HUES6 (cell line): Measurements from ENCODE around the gene RASD1.

Source experiments
- H3K27ac ChIP-seq: 2 replicates; pipeline ENCODE4 v1.7.0; 2013; ENCODE audit warnings: low read depth, mild to moderate bottlenecking, low read length, inconsistent platforms
- H3K27me3 ChIP-seq: 2 replicates; pipeline ENCODE4 v1.6.1; 2013; ENCODE audit warnings: low read length; ENCODE audit not compliant: control insufficient read depth, insufficient read depth
- H3K36me3 ChIP-seq: 2 replicates; pipeline ENCODE4 v1.6.1; 2013; ENCODE audit warnings: low read length; ENCODE audit not compliant: control insufficient read depth, insufficient read depth
- H3K4me1 ChIP-seq: 2 replicates; pipeline ENCODE4 v1.6.1; 2013; ENCODE audit warnings: low read length; ENCODE audit not compliant: control insufficient read depth, insufficient read depth
- H3K4me3 ChIP-seq: 2 replicates; pipeline ENCODE4 v1.5.1; 2013; ENCODE audit warnings: low read depth, low read length
- H3K9ac ChIP-seq: one replicate; pipeline ENCODE4 v1.6.1; 2013; ENCODE audit warnings: mild to moderate bottlenecking, low read length
- H3K9me3 ChIP-seq: 2 replicates; pipeline ENCODE4 v1.6.1; 2013; ENCODE audit warnings: low read depth, low read length; ENCODE audit not compliant: control insufficient read depth, insufficient read depth

The RASD1 gene

GRCh38 chr17:17500999-17501605, 4.9 kb upstream of the RASD1 start:
- Histone ChIP-seq H3K36me3 (no peaks in the 10 kb centered on the region), H3K9me3 (no peaks in the 10 kb centered on the region), H3K27me3 (peaks cover under 1% of the 10 kb centered on the region; the same call in 1 of the 2 replicates), H3K9ac (no peak overlapping the region), H3K4me1 (peaks cover 8% of the 10 kb centered on the region), H3K27ac (no peak overlapping the region), H3K4me3 (no peak overlapping the region)

- no peaks in the 10 kb centered on the region for H3K36me3 ChIP-seq
- H3K9ac ChIP-seq = no peak overlapping the region
- H3K9me3 ChIP-seq = no peaks in the 10 kb centered on the region
- no peak overlapping the region for H3K4me3 ChIP-seq
- H3K27ac ChIP-seq = no peak overlapping the region
- H3K4me1 ChIP-seq = peaks cover 12% of the 10 kb centered on the region
- peaks cover 15% of the 10 kb centered on the region for H3K27me3 ChIP-seq
Measured at GRCh38 chr17:17499402-17500145, 3.4 kb upstream of the RASD1 start.

- Histone ChIP-seq H3K36me3 (no peaks in the 10 kb centered on the region), H3K4me1 (peaks cover 19% of the 10 kb centered on the region), H3K4me3 (no peak overlapping the region), H3K9ac (no peak overlapping the region), H3K27ac (no peak overlapping the region), H3K9me3 (no peaks in the 10 kb centered on the region), H3K27me3 (peaks cover 23% of the 10 kb centered on the region)
Measured at GRCh38 chr17:17498606-17499301, 2.6 kb upstream of the RASD1 start.

GRCh38 chr17:17497845-17498520, 1.8 kb upstream of the RASD1 start:
- peaks cover 24% of the 10 kb centered on the region for H3K27me3 ChIP-seq
- no peaks in the 10 kb centered on the region for H3K36me3 ChIP-seq
- H3K9me3 ChIP-seq = no peaks in the 10 kb centered on the region
- no peak overlapping the region for H3K4me3 ChIP-seq
- no peak overlapping the region for H3K27ac ChIP-seq
- peaks cover 26% of the 10 kb centered on the region for H3K4me1 ChIP-seq
- H3K9ac ChIP-seq = no peak overlapping the region

- H3K9me3 ChIP-seq = no peaks in the 10 kb centered on the region
- H3K36me3 ChIP-seq = peaks cover 5% of the 10 kb centered on the region
- peak overlapping the region; percentile 80 for H3K4me3 ChIP-seq
- H3K27ac ChIP-seq = no peak overlapping the region
- peak overlapping the region; percentile 18 for H3K9ac ChIP-seq
- peaks cover 24% of the 10 kb centered on the region for H3K27me3 ChIP-seq
- H3K4me1 ChIP-seq = peaks cover 34% of the 10 kb centered on the region
Measured at GRCh38 chr17:17497065-17497844, 1.1 kb upstream of the RASD1 start.

GRCh38 chr17:17495536-17496188, 533 bp downstream of the RASD1 start:
- no peaks in the 10 kb centered on the region for H3K9me3 ChIP-seq
- peaks cover 34% of the 10 kb centered on the region for H3K4me1 ChIP-seq
- no peak overlapping the region for H3K27ac ChIP-seq
- H3K4me3 ChIP-seq = peak overlapping the region; percentile 80
- peaks cover 21% of the 10 kb centered on the region for H3K36me3 ChIP-seq
- peak overlapping the region; percentile 69 for H3K9ac ChIP-seq
- peaks cover 24% of the 10 kb centered on the region for H3K27me3 ChIP-seq

- Histone ChIP-seq H3K27ac (no peak overlapping the region), H3K36me3 (peaks cover 25% of the 10 kb centered on the region), H3K9me3 (no peaks in the 10 kb centered on the region), H3K4me3 (peak overlapping the region; percentile 80), H3K9ac (peak overlapping the region; percentile 69), H3K27me3 (peaks cover 24% of the 10 kb centered on the region), H3K4me1 (peaks cover 34% of the 10 kb centered on the region)
Measured at GRCh38 chr17:17494870-17495535, 1.2 kb downstream of the RASD1 start.

GRCh38 chr17:17494499-17494869, 1.7 kb downstream of the RASD1 start:
- Histone ChIP-seq H3K4me1 (peaks cover 34% of the 10 kb centered on the region), H3K36me3 (peaks cover 30% of the 10 kb centered on the region), H3K27me3 (peaks cover 24% of the 10 kb centered on the region), H3K4me3 (peak overlapping the region; percentile 80), H3K9ac (no peak overlapping the region), H3K27ac (no peak overlapping the region), H3K9me3 (no peaks in the 10 kb centered on the region)

GRCh38 chr17:17493986-17494466, 2.2 kb downstream of the RASD1 start:
- H3K4me1 ChIP-seq = peaks cover 34% of the 10 kb centered on the region
- H3K36me3 ChIP-seq = peaks cover 30% of the 10 kb centered on the region
- no peak overlapping the region for H3K27ac ChIP-seq
- H3K27me3 ChIP-seq = peaks cover 24% of the 10 kb centered on the region
- no peak overlapping the region for H3K9ac ChIP-seq
- H3K4me3 ChIP-seq = peak overlapping the region; percentile 80
- no peaks in the 10 kb centered on the region for H3K9me3 ChIP-seq
